GM19324 (cell line): Measurements from ENCODE around the gene SLC10A7.

Experiments
- ATAC-seq: cut with Tn5 transposase; IDR thresholded peaks from one replicate; pipeline ENCODE4 v1.9.1; 2021; ENCODE audit warnings: mild to moderate bottlenecking, moderate library complexity; ENCODE audit not compliant: unreplicated experiment, low FRiP score

SLC10A7 gene

GRCh38 chr4:146237092-146237491 is 284.6 kb downstream of the SLC10A7 start:
- ATAC-seq = no peak

- no peak for ATAC-seq
Observed at GRCh38 chr4:146236216-146236615, 285.5 kb downstream of the SLC10A7 start.

- no peak for ATAC-seq
Observed at GRCh38 chr4:146235654-146236177, 286.0 kb downstream of the SLC10A7 start.

GRCh38 chr4:146232131-146232722 is 289.5 kb downstream of the SLC10A7 start:
- no peak for ATAC-seq

GRCh38 chr4:146229406-146229805 is 292.3 kb downstream of the SLC10A7 start:
- ATAC-seq = no peak

GRCh38 chr4:146224326-146224966 is 297.3 kb downstream of the SLC10A7 start:
- ATAC-seq = no peak

- no peak for ATAC-seq
Observed at GRCh38 chr4:146222313-146222712, 299.4 kb downstream of the SLC10A7 start.

- ATAC-seq = no peak
Observed at GRCh38 chr4:146214238-146214637, 307.5 kb downstream of the SLC10A7 start, which contains the start of gene REELD1. Gene REELD1, plus strand, starts transcription at chr4:146214538. Its CDS starts 2,415 bp downstream, at chr4:146216953.

- no peak for ATAC-seq
Observed at GRCh38 chr4:146212781-146213180, 309.0 kb downstream of the SLC10A7 start.

- no peak for ATAC-seq
Observed at GRCh38 chr4:146211440-146211839, 310.3 kb downstream of the SLC10A7 start.

GRCh38 chr4:146210890-146211289 is 310.9 kb downstream of the SLC10A7 start:
- ATAC-seq = no peak

GRCh38 chr4:146207410-146207809 is 314.3 kb downstream of the SLC10A7 start:
- no peak for ATAC-seq
